ENCODE measurements around the gene FAM200A. TPM values are rescaled to one million over a fixed set of nuclear protein-coding genes. Genes with fewer than 3 reads are reported as not detected.

The FAM200A gene
- total and polyA plus RNA-seq, 2 of the 8 experiments (the other 6 are each of a cell fraction or from before 2014, with no cell fraction given), result 4.3 to 7.5 TPM

GRCh38 chr7:99525713-99526440 lies 26.0 kb downstream of the FAM200A start:
- Histone ChIP-seq H4K91ac (replicated peaks; ENCODE audit: insufficient read length, low read length) (no peak overlapping the region), H3K56ac (replicated peaks; ENCODE audit: insufficient read length, low read depth, low read length) (no peak overlapping the region), H3K4ac (replicated peaks; ENCODE audit: insufficient read length, low read depth, low read length) (no peak overlapping the region), H3K9me3 (ENCODE audit: insufficient read depth in 2 of 2, low read depth in 1 of 2, low read length in 1 of 2) (peaks cover 15 to 18% of the 10 kb centered on the region in 2 experiments), H2BK12ac (ENCODE audit: low read depth, low read length) (no peak overlapping the region), H3K79me1 (ENCODE audit: low read depth, low read length) (no peaks in the 10 kb centered on the region; the same call in 1 of the 2 replicates), H3K4me3 (ENCODE audit: extremely low read depth in 1 of 4, insufficient read depth in 2 of 4, low read depth in 3 of 4, low read length in 4 of 4) (no peak overlapping the region), H3K4me2 (ENCODE audit: insufficient read depth in 1 of 2, low read depth in 2 of 2, low read length in 2 of 2) (no peak overlapping the region), H2BK5ac (ENCODE audit: low read depth, low read length) (no peak overlapping the region), H3K27ac (ENCODE audit: low read depth, low read length) (no peak overlapping the region), H3K14ac (ENCODE audit: insufficient read length) (no peak overlapping the region), H4K20me1 (replicated peaks in 1 of 2; ENCODE audit: control insufficient read depth in 1 of 2, insufficient read depth in 2 of 2, low read length in 2 of 2) (no peaks in the 10 kb centered on the region), H2BK20ac (ENCODE audit: low read length) (no peak overlapping the region), H4K5ac (ENCODE audit: insufficient read length, low read depth, low read length) (no peak overlapping the region), H2BK120ac (replicated peaks; ENCODE audit: low read depth, low read length) (no peak overlapping the region), H3K23ac (ENCODE audit: insufficient read length) (no peak overlapping the region), H3K27me3 (replicated peaks in 1 of 4; ENCODE audit: control insufficient read depth in 3 of 4, extremely low read depth in 1 of 4, insufficient read depth in 3 of 4, low read length in 3 of 4) (no peaks in the 10 kb centered on the region), H3K9ac (replicated peaks in 1 of 4; ENCODE audit: extremely low read depth in 1 of 4, low read depth in 3 of 4, low read length in 3 of 4) (no peak overlapping the region), H3K23me2 (ENCODE audit: low read depth, low read length) (no peaks in the 10 kb centered on the region), H3K79me2 (ENCODE audit: control insufficient read depth in 1 of 2, insufficient read depth in 2 of 2, low read length in 2 of 2) (no peaks in the 10 kb centered on the region), H2BK15ac (ENCODE audit: low read length) (no peak overlapping the region), H4K8ac (ENCODE audit: extremely low read depth, insufficient read depth, low read length) (no peak overlapping the region), H3K36me3 (ENCODE audit: control insufficient read depth in 2 of 4, insufficient read depth in 4 of 4, low read length in 3 of 4) (peaks cover 5 to 48% (median 17%) of the 10 kb centered on the region in 4 experiments; a peak in 7 of 8 replicates), H2AFZ (ENCODE audit: low read length) (no peak overlapping the region), H2AK5ac (ENCODE audit: low read depth, low read length) (no peak overlapping the region), H3K18ac (ENCODE audit: extremely low read depth, low read length) (no peak overlapping the region), H3K4me1 (replicated peaks in 1 of 4; ENCODE audit: control insufficient read depth in 3 of 4, insufficient read depth in 4 of 4, low read length in 3 of 4) (no peaks in the 10 kb centered on the region)
- ChIA-PET POLR2A (ENCODE audit: partially characterized antibody) (interaction anchor here (0.9 to 3.1 kb wide), 8 partner anchors 9 to 90 kb away, joined by 3 to 10 read pairs (median 4); partner anchors contain the start of genes FAM200A, ZNF655 and ZSCAN25), CTCF (ENCODE audit: partially characterized antibody) (interaction anchor here (0.6 to 3.7 kb wide), 28 partner anchors 8 to 471 kb away, joined by 3 to 24 read pairs (median 4); partner anchors contain the start of gene ZSCAN25)
- FAIRE-seq (no peak), DNase-seq (ENCODE audit: low read depth in 1 of 2, low spot score in 2 of 2) (peak in 1 of 2 experiments; percentile 47)
- TF ChIP-seq TAF1 (IDR thresholded peaks at IDR 0.05; ENCODE audit: low read depth, low read length) (no peak), POLR2AphosphoS5 (IDR thresholded peaks at IDR 0.05; ENCODE audit: low read depth, low read length) (no peak), CTCF (IDR thresholded peaks at IDR 0.05; ENCODE audit: control extremely low read depth in 1 of 3, insufficient read depth in 1 of 3, low read depth in 1 of 3, low read length in 3 of 3) (peak; percentile 37 to 49 (median 45)), RAD21 (IDR thresholded peaks at IDR 0.05 in 1 of 2, conservative IDR thresholded peaks at IDR 0.05 in 1 of 2; ENCODE audit: low read depth in 2 of 2, low read length in 2 of 2) (peak; percentile 71 to 78), ZNF274 (IDR thresholded peaks at IDR 0.05; ENCODE audit: borderline replicate concordance, extremely low read depth, low read length) (no peak)
- 94% methylated on average over 21 of the region's 21 CpGs; no CpG with 5 or more reads in 1 of the 2 experiments for WGBS, 2 experiments (ENCODE audit: extremely low coverage in 1 of 2, insufficient coverage in 1 of 2, insufficient read length in 1 of 2, insufficient replicate concordance in 2 of 2, low coverage in 1 of 2, low lambda C conversion rate in 2 of 2, missing lambda C conversion rate in 1 of 2)

Data from H1 (cell line).